Measurements from ENCODE around the gene SGSH. TPM values are rescaled to one million over a fixed set of nuclear protein-coding genes. Genes with fewer than 3 reads are reported as not detected.

The SGSH gene
- total RNA-seq, 1 donor from 2014 or later = 7.2 TPM

DNA sequence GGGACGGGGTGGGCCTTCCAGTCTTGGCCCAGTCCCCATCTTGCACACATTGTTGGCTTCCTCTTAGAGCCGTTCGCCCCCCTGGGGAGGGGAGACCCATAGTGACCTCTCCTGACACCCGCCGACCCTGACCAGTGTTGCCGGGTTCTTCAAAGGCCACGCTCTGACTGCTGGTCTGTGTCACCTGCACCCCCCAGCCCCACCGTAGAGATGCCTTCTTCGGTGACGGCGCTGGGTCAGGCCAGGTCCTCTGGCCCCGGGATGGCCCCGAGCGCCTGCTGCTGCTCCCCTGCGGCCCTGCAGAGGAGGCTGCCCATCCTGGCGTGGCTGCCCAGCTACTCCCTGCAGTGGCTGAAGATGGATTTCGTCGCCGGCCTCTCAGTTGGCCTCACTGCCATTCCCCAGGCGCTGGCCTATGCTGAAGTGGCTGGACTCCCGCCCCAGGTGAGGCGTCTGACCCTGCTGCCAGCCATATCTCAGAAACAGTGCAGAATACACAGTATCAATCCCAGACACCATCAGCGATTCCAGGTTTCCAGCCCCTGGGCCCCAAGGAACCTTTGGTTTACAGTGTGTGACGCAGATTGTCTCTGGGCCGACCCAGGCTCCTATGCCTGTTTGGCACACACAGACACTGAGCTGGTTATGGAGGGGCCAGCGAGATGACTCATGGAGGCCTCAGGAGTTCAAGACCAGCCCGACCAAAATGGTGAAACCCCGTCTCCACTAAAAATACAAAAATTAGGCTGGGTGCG lies 1.4 kb upstream of the SGSH start:
- H3F3A ChIP-seq (ENCODE audit: low read depth) = peaks cover 3% of the 10 kb centered on the region
- H3K9me3 Mint-ChIP-seq = no peaks in the 10 kb centered on the region
- no peak overlapping the region for H3K9ac ChIP-seq
- H3K27me3 Mint-ChIP-seq (ENCODE audit: insufficient read depth, low read depth) = peaks cover 9% of the 10 kb centered on the region
- peak overlapping the region; percentile 92 for H3K4me2 ChIP-seq
- H3K36me3 ChIP-seq = no peaks in the 10 kb centered on the region
- no peak for DNase-seq (ENCODE audit: low spot score)
- H3K27ac Mint-ChIP-seq = no peak overlapping the region
- no peaks in the 10 kb centered on the region for H3K9me3 ChIP-seq (ENCODE audit: low read depth)
- H3K4me1 ChIP-seq = peaks cover 22% of the 10 kb centered on the region
- H3K79me2 ChIP-seq (ENCODE audit: low read depth) = peaks cover 15% of the 10 kb centered on the region
- H3K27me3 ChIP-seq = no peaks in the 10 kb centered on the region
- TF ChIP-seq EZH2 (IDR thresholded peaks at IDR 0.05) = no peak
- TF ChIP-seq, protein P1, sequence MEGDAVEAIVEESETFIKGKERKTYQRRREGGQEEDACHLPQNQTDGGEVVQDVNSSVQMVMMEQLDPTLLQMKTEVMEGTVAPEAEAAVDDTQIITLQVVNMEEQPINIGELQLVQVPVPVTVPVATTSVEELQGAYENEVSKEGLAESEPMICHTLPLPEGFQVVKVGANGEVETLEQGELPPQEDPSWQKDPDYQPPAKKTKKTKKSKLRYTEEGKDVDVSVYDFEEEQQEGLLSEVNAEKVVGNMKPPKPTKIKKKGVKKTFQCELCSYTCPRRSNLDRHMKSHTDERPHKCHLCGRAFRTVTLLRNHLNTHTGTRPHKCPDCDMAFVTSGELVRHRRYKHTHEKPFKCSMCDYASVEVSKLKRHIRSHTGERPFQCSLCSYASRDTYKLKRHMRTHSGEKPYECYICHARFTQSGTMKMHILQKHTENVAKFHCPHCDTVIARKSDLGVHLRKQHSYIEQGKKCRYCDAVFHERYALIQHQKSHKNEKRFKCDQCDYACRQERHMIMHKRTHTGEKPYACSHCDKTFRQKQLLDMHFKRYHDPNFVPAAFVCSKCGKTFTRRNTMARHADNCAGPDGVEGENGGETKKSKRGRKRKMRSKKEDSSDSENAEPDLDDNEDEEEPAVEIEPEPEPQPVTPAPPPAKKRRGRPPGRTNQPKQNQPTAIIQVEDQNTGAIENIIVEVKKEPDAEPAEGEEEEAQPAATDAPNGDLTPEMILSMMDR (IDR thresholded peaks at IDR 0.05) = no peak
- no peak for TF ChIP-seq EZH2phosphoT487 (IDR thresholded peaks at IDR 0.05)
- H2AFZ ChIP-seq (replicated peaks) = no peak overlapping the region
- H3K36me3 Mint-ChIP-seq = peaks cover 7% of the 10 kb centered on the region
- H3K4me1 Mint-ChIP-seq = peaks cover 31% of the 10 kb centered on the region
- peaks cover 4% of the 10 kb centered on the region for H4K20me1 ChIP-seq (ENCODE audit: low read depth)
- H3K4me3 ChIP-seq = peak overlapping the region; percentile 100
- no peak overlapping the region for H3K27ac ChIP-seq
- peak overlapping the region; percentile 90 for H3K4me3 Mint-ChIP-seq

DNA sequence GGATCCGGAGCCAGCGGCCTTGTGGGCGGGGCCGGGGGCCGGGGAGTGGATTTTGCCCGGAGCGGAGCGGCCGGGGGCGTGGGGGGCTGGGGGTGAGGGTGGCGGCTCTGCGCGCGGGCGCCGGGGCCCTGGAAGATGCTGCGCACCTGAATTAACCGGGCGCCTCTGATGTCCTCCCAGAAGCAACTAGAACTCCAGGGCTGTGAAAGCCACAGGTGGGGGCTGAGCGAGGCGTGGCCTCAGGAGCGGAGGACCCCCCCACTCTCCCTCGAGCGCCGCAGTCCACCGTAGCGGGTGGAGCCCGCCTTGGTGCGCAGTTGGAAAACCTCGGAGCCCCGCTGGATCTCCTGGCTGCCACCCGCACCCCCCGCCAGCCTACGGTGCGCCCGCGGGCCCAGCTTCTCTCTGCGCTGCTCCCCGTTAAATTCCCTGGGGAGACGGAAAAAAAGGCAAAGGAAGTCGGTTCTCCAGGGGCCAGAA lies 643 bp upstream of the SGSH start:
- Mint-ChIP-seq H3K36me3 (peaks cover 10% of the 10 kb centered on the region), H3K27me3 (ENCODE audit: insufficient read depth, low read depth) (peaks cover 16% of the 10 kb centered on the region), H3K4me3 (peak overlapping the region; percentile 90), H3K9me3 (no peaks in the 10 kb centered on the region), H3K4me1 (peaks cover 34% of the 10 kb centered on the region), H3K27ac (no peak overlapping the region)
- Histone ChIP-seq H4K20me1 (ENCODE audit: low read depth) (peaks cover 4% of the 10 kb centered on the region), H3K79me2 (ENCODE audit: low read depth) (peaks cover 15% of the 10 kb centered on the region), H3K9ac (peak overlapping the region; percentile 68), H3F3A (ENCODE audit: low read depth) (peaks cover 3% of the 10 kb centered on the region), H2AFZ (replicated peaks) (peak overlapping the region; percentile 99), H3K4me3 (peak overlapping the region; percentile 100), H3K27ac (no peak overlapping the region), H3K4me2 (peak overlapping the region; percentile 92), H3K9me3 (ENCODE audit: low read depth) (no peaks in the 10 kb centered on the region), H3K27me3 (no peaks in the 10 kb centered on the region), H3K36me3 (no peaks in the 10 kb centered on the region), H3K4me1 (peaks cover 22% of the 10 kb centered on the region)
- TF ChIP-seq EZH2phosphoT487 (IDR thresholded peaks at IDR 0.05) = no peak
- TF ChIP-seq EZH2 (IDR thresholded peaks at IDR 0.05) = no peak
- TF ChIP-seq, protein P1 (IDR thresholded peaks at IDR 0.05) = no peak
- peak; percentile 52 for DNase-seq (ENCODE audit: low spot score)

DNA sequence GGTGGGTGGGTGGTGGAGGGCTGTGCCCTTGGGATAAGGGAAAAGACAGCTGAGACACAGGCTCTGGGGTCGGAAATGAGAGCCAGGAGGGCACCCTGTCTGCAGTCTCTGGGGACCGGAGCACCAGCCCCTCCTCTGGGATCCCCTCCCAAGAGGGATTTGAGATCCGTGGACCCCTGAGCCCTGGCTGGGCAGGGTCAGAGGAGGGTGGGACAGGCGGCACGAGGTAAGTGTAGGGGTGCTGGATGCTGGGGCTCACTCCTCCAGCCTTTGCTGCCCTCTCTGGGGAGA lies 425 bp downstream of the SGSH start:
- H3K27ac ChIP-seq = no peak overlapping the region

More for the DNA sequence above, 425 bp downstream of the SGSH start:
- Histone ChIP-seq H3K4me3 (peak overlapping the region; percentile 100), H3K27me3 (no peaks in the 10 kb centered on the region), H3K9me3 (ENCODE audit: low read depth) (no peaks in the 10 kb centered on the region), H3K4me2 (peak overlapping the region; percentile 92), H3K36me3 (no peaks in the 10 kb centered on the region), H3K4me1 (peaks cover 18% of the 10 kb centered on the region), H3F3A (ENCODE audit: low read depth) (peaks cover 3% of the 10 kb centered on the region), H4K20me1 (ENCODE audit: low read depth) (peaks cover 4% of the 10 kb centered on the region), H3K9ac (peak overlapping the region; percentile 66), H3K79me2 (ENCODE audit: low read depth) (peaks cover 15% of the 10 kb centered on the region), H2AFZ (replicated peaks) (peak overlapping the region; percentile 99)
- peak overlapping the region; percentile 53 for H3K27ac Mint-ChIP-seq
- H3K4me1 Mint-ChIP-seq = peaks cover 34% of the 10 kb centered on the region
- peaks cover 10% of the 10 kb centered on the region for H3K36me3 Mint-ChIP-seq
- peak overlapping the region; percentile 92 for H3K4me3 Mint-ChIP-seq
- H3K27me3 Mint-ChIP-seq (ENCODE audit: insufficient read depth, low read depth) = peaks cover 18% of the 10 kb centered on the region
- H3K9me3 Mint-ChIP-seq = no peaks in the 10 kb centered on the region
- TF ChIP-seq EZH2 (IDR thresholded peaks at IDR 0.05) = no peak
- TF ChIP-seq EZH2phosphoT487 (IDR thresholded peaks at IDR 0.05) = no peak
- DNase-seq (ENCODE audit: low spot score) = peak; percentile 33

Measured in neural progenitor cell (in vitro differentiated cells).